Panc1 (cell line): ENCODE measurements around the gene SLC52A3. TPM values are rescaled to one million over a fixed set of nuclear protein-coding genes. Genes with fewer than 3 reads are reported as not detected.
"Not testable (repeated sequence)": the region's sequence is repeated elsewhere in the genome, so short reads cannot be mapped to it uniquely, and the experiment has no call there.

Experiments
- ATAC-seq: fragments of 200-7000 bp; cut with Tn5 transposase; 2 replicates; pipeline ENCODE4 v1.9.1; 2020; ENCODE audit warnings: mild to moderate bottlenecking, moderate library complexity
- BruUV-seq: library from RNA; stranded (reverse); fragments of 400-500 nt; replicated peaks from 2 replicates; lab custom pipeline; 2021; lab: Mats Ljungman, UMichigan
- CTCF ChIA-PET: fragments of 300-600 bp; sonication (Branson Sonifier 250); formaldehyde crosslinking; loops from one replicate; lab custom pipeline; 2022; ENCODE audit warnings: antibody characterized with exemption; lab: Charles Lee
- POLR2A ChIA-PET: fragments of 300-600 bp; sonication (Branson Sonifier 250); formaldehyde crosslinking; loops from one replicate; lab custom pipeline; 2022; ENCODE audit warnings: antibody characterized with exemption; lab: Charles Lee
- DNase-seq: peaks from one replicate; pipeline ENCODE4 v3.0.0-alpha.2; 2010; ENCODE audit warnings: low read depth, low spot score
- H3K27ac ChIP-seq: 2 replicates; pipeline ENCODE4 v1.5.1; 2011; ENCODE audit warnings: mild to moderate bottlenecking, low read length, inconsistent platforms
- H3K27me3 ChIP-seq: fragments of 200-500 bp; sonication (Bioruptor generic); 2 replicates; pipeline ENCODE4 v1.6.0; 2014; ENCODE audit warnings: low read length, inconsistent platforms; ENCODE audit not compliant: control insufficient read depth, insufficient read depth
- H3K36me3 ChIP-seq: fragments of 200-500 bp; sonication (Bioruptor generic); 2 replicates; pipeline ENCODE4 v1.5.1; 2014; ENCODE audit warnings: inconsistent platforms, mild to moderate bottlenecking, low read length, moderate library complexity; ENCODE audit not compliant: control insufficient read depth, insufficient read depth
- H3K4me1 ChIP-seq: 2 replicates; pipeline ENCODE4 v1.5.1; 2011; ENCODE audit warnings: inconsistent platforms, mild to moderate bottlenecking, low read length, moderate library complexity; ENCODE audit not compliant: control insufficient read depth, insufficient read depth
- H3K4me3 ChIP-seq, 2 experiments: 2 replicates each; pipeline ENCODE4 v1.5.1; 2011 to 2012; ENCODE audit warnings: low read depth in 2 of 2, low read length in 2 of 2, mild to moderate bottlenecking in 2 of 2, inconsistent platforms in 1 of 2, moderate library complexity in 1 of 2
- H3K9me3 ChIP-seq: fragments of 200-500 bp; sonication (Bioruptor generic); 2 replicates; pipeline ENCODE4 v1.5.1; 2014; ENCODE audit warnings: low read depth, mild to moderate bottlenecking, inconsistent platforms, low read length, moderate library complexity; ENCODE audit not compliant: control insufficient read depth, insufficient read depth
- CTCF ChIP-seq: fragments of 450-650 bp; IDR thresholded peaks from 2 replicates; pipeline ENCODE4 v1.5.1; 2017; ENCODE audit warnings: mild to moderate bottlenecking
- SIN3A ChIP-seq: IDR thresholded peaks from 2 replicates; pipeline ENCODE4 v1.6.1; 2012; ENCODE audit warnings: low read depth, mild to moderate bottlenecking, low read length, moderate library complexity, borderline replicate concordance; ENCODE audit not compliant: insufficient read depth
- in situ Hi-C: cut with HindIII; loops from 2 replicates; pipeline ENCODE4 v1.10.0; 2016; ENCODE audit warnings: low sequenced_read_pairs, low pct_unique_long_range_greater_than_20kb
- intact Hi-C: fragments of 100-400 bp; cut with micrococcal nuclease; formaldehyde crosslinking; loops from one replicate; pipeline ENCODE4 v1.10.0; 2022; ENCODE audit not compliant: unreplicated experiment
- total RNA-seq: library from RNA; stranded (reverse); gene quantifications from one replicate; pipeline ENCODE4 v1.2.1, GENCODE V29; 2021; ENCODE audit not compliant: unreplicated experiment
- TF ChIP-seq, protein P1 (sequence below), 2 experiments: IDR thresholded peaks; 2 replicates each; pipeline ENCODE4 v1.6.1; 2011 to 2012; ENCODE audit warnings: low read depth in 2 of 2, control low read depth in 1 of 2, low read length in 1 of 2, mild to moderate bottlenecking in 1 of 2, moderate library complexity in 1 of 2; ENCODE audit not compliant: insufficient read depth in 1 of 2

SLC52A3 gene
- total RNA-seq, 1 experiment from 2014 or later, result 6.4 TPM

DNA sequence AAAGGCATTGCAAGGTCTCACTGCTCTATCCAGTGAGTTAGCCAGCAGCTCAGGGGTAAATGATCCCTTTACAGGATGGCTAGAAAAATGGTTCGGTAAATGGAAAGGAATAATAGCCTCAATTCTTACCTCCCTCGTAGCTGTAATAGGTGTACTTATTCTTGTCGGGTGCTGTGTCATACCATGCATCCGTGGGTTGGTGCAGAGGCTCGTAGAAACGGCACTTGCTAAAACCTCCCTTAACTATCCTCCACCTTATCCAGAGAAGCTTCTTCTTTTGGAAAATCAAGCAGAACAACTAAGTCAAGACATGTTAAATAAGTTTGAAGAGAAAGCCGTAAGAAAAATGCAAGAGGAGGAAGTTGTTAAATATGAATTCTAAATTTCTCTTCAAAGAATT, 31.7 kb upstream of the SLC52A3 start:
- BruUV-seq, H3K27ac ChIP-seq, H3K9me3 ChIP-seq, H3K27me3 ChIP-seq, intact Hi-C loops, POLR2A ChIA-PET, DNase-seq, H3K4me1 ChIP-seq, H3K36me3 ChIP-seq, in situ Hi-C loops, CTCF ChIA-PET, ATAC-seq, H3K4me3 ChIP-seq: not testable (repeated sequence)

DNA sequence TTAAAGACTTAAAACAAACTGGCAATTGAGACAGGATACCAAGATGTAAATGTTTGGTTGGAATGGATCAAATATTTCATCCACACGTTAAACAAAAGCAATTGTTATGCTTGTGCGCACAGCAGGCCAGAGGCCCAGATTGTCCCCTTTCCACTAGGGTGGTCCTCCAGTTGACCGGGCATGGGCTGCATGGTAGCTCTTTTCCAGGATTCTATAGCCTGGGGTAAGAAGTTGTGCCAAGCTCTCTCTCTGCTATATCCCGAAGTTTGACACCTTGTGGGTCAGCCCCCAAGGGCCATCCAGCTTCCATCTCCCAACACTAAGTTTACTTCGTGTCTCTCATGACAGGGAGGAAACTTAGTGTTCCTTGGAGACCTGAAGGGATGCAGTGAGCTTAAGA, 30.4 kb upstream of the SLC52A3 start:
- in situ Hi-C loops, ATAC-seq, intact Hi-C loops, H3K4me3 ChIP-seq, H3K36me3 ChIP-seq, H3K27me3 ChIP-seq, H3K9me3 ChIP-seq, BruUV-seq, H3K27ac ChIP-seq, POLR2A ChIA-PET, DNase-seq, H3K4me1 ChIP-seq: not testable (repeated sequence)
- CTCF ChIA-PET, result interaction anchor here (0.6 kb wide), 1 partner anchor 74 kb away, joined by 5 read pairs; no protein-coding TSS in a partner anchor

- H3K27me3 ChIP-seq, result peaks cover 5% of the 10 kb centered on the region
- BruUV-seq, result no TSS peak
- H3K4me3 ChIP-seq, result no peak overlapping the region
- ATAC-seq (no peak), DNase-seq (no peak)
- in situ Hi-C loops (no loop called here), intact Hi-C loops (no loop called here)
- ChIA-PET POLR2A (no interaction called here), CTCF (no interaction called here)
- no peaks in the 10 kb centered on the region for H3K36me3 ChIP-seq
- H3K27ac ChIP-seq, result no peak overlapping the region
- H3K4me1 ChIP-seq, result no peaks in the 10 kb centered on the region
- TF ChIP-seq, protein P1, sequence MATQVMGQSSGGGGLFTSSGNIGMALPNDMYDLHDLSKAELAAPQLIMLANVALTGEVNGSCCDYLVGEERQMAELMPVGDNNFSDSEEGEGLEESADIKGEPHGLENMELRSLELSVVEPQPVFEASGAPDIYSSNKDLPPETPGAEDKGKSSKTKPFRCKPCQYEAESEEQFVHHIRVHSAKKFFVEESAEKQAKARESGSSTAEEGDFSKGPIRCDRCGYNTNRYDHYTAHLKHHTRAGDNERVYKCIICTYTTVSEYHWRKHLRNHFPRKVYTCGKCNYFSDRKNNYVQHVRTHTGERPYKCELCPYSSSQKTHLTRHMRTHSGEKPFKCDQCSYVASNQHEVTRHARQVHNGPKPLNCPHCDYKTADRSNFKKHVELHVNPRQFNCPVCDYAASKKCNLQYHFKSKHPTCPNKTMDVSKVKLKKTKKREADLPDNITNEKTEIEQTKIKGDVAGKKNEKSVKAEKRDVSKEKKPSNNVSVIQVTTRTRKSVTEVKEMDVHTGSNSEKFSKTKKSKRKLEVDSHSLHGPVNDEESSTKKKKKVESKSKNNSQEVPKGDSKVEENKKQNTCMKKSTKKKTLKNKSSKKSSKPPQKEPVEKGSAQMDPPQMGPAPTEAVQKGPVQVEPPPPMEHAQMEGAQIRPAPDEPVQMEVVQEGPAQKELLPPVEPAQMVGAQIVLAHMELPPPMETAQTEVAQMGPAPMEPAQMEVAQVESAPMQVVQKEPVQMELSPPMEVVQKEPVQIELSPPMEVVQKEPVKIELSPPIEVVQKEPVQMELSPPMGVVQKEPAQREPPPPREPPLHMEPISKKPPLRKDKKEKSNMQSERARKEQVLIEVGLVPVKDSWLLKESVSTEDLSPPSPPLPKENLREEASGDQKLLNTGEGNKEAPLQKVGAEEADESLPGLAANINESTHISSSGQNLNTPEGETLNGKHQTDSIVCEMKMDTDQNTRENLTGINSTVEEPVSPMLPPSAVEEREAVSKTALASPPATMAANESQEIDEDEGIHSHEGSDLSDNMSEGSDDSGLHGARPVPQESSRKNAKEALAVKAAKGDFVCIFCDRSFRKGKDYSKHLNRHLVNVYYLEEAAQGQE (IDR thresholded peaks at IDR 0.05; ENCODE audit: insufficient read depth in 1 of 2, low read depth in 2 of 2, low read length in 1 of 2), result no peak
- no peak for TF ChIP-seq SIN3A
- no peak for TF ChIP-seq CTCF
- H3K9me3 ChIP-seq, result no peaks in the 10 kb centered on the region
These were observed 28.6 kb upstream of the SLC52A3 start for GRCh38 chr20:796921-797320.
